Esophagus muscularis mucosa (tissue), 4 donors: ENCODE data around the gene LGR4. TPM values are rescaled to one million over a fixed set of nuclear protein-coding genes. Genes with fewer than 3 reads are reported as not detected.

ENCODE experiments used
- DNase-seq: peaks from one replicate; pipeline ENCODE4 v3.0.0-alpha.2; 2017; ENCODE audit errors: extremely low spot score
- H3K27ac ChIP-seq, 4 donors: fragments of 200-600 bp; sonication (generic); replicated peaks in 1 of 4; 1 replicate in 3 of 4; 2 replicates in 1 of 4; pipeline ENCODE4 v1.5.1; 2016 to 2019; ENCODE audit warnings: mild to moderate bottlenecking in 1 of 4
- H3K27me3 ChIP-seq, 4 donors: fragments of 200-600 bp; sonication (generic); one replicate each; pipeline versions ENCODE4 v1.5.1 to v1.6.0; 2016 to 2019
- H3K36me3 ChIP-seq, 4 donors: fragments of 200-600 bp; sonication (generic); one replicate each; pipeline ENCODE4 v1.5.1; 2016 to 2019
- H3K4me1 ChIP-seq, 4 donors: fragments of 200-600 bp; sonication (generic); one replicate each; pipeline ENCODE4 v1.5.1; 2016 to 2019
- H3K4me3 ChIP-seq, 4 donors: fragments of 200-600 bp; sonication (generic); 1 replicate in 2 of 4; 2 replicates in 2 of 4; pipeline ENCODE4 v1.5.1; 2016 to 2019; ENCODE audit warnings: mild to moderate bottlenecking in 4 of 4, moderate library complexity in 1 of 4
- H3K9me3 ChIP-seq, 4 donors: fragments of 200-600 bp; sonication (generic); 1 replicate in 3 of 4; 2 replicates in 1 of 4; pipeline ENCODE4 v1.5.1; 2016 to 2019
- CTCF ChIP-seq, 3 experiments: fragments of 200-600 bp in 2 of 3; fragments of 450-650 bp in 1 of 3; sonication (generic) in 2 of 3; IDR thresholded peaks; one replicate each; pipeline ENCODE4 v1.5.1; 2017 to 2019; ENCODE audit warnings: antibody characterized with exemption in 3 of 3, mild to moderate bottlenecking in 2 of 3, moderate library complexity in 1 of 3
- EP300 ChIP-seq: sonication (generic); formaldehyde crosslinking; IDR thresholded peaks from one replicate; pipeline ENCODE4 v1.6.1; 2017; ENCODE audit warnings: antibody characterized with exemption
- POLR2A ChIP-seq: fragments of 450-650 bp; IDR thresholded peaks from one replicate; pipeline ENCODE4 v1.6.1; 2017; ENCODE audit warnings: antibody characterized with exemption, moderate library complexity, mild to moderate bottlenecking, low read depth
- POLR2AphosphoS5 ChIP-seq, 2 donors: sonication (generic); formaldehyde crosslinking; IDR thresholded peaks; one replicate each; pipeline ENCODE4 v1.6.1; 2017; ENCODE audit warnings: antibody characterized with exemption in 2 of 2
- WGBS: methylation state at CpG from one replicate; pipeline ENCODE4 v1.1.5; 2018; 5-methylcytosine and 5-hydroxymethylcytosine counted together
- intact Hi-C: fragments of 100-400 bp; cut with DNase I; formaldehyde crosslinking; loops from one replicate; pipeline ENCODE4 v1.15.1; 2023
- total RNA-seq, 4 donors: library from RNA; depleted of rRNA; stranded (reverse); fragments of >200 nt; gene quantifications; one replicate each; pipeline versions ENCODE4 v1.1.0 to v1.2.1, GENCODE V29; 2016

LGR4 gene
- total RNA-seq, 4 donors from 2014 or later, result 24.9 to 37.6 (median 27.6) TPM

- TF ChIP-seq CTCF (IDR thresholded peaks at IDR 0.05) (no peak), POLR2A (no peak), EP300 (no peak), POLR2AphosphoS5 (IDR thresholded peaks at IDR 0.05) (no peak)
- H3K36me3 ChIP-seq, result peaks cover 0 to 58% (median 28%) of the 10 kb centered on the region in 4 donors
- WGBS, result 74% methylated on average over 3 of the region's 3 CpGs
- no peak overlapping the region for H3K27ac ChIP-seq
- H3K9me3 ChIP-seq, result no peaks in the 10 kb centered on the region
- no peaks in the 10 kb centered on the region for H3K27me3 ChIP-seq
- H3K4me1 ChIP-seq, result no peaks in the 10 kb centered on the region
- no peak for DNase-seq
- H3K4me3 ChIP-seq, result no peak overlapping the region
- intact Hi-C loops, result no loop called here
Observed at GRCh38 chr11:27379449-27379848, 93.1 kb downstream of the LGR4 start.

- TF ChIP-seq CTCF (IDR thresholded peaks at IDR 0.05), result no peak
- H3K36me3 ChIP-seq, result peaks cover 7 to 58% (median 37%) of the 10 kb centered on the region in 4 donors
- no peak overlapping the region for H3K27ac ChIP-seq
- H3K27me3 ChIP-seq, result no peaks in the 10 kb centered on the region
- DNase-seq, result no peak
- H3K4me3 ChIP-seq, result no peak overlapping the region
- intact Hi-C loops, result no loop called here
- WGBS, result 94% methylated on average over 2 of the region's 2 CpGs
- H3K9me3 ChIP-seq, result no peaks in the 10 kb centered on the region
- H3K4me1 ChIP-seq, result peaks cover 0 to 5% (median 0%) of the 10 kb centered on the region in 4 donors
Observed at GRCh38 chr11:27375370-27375769, 97.2 kb downstream of the LGR4 start.

- Histone ChIP-seq H3K36me3 (peaks cover 7 to 45% (median 27%) of the 10 kb centered on the region in 4 donors), H3K4me1 (peaks cover 0 to 8% (median 0%) of the 10 kb centered on the region in 4 donors), H3K9me3 (no peaks in the 10 kb centered on the region), H3K27ac (no peak overlapping the region), H3K4me3 (no peak overlapping the region), H3K27me3 (no peaks in the 10 kb centered on the region)
- no peak for DNase-seq
- 83% methylated on average over 6 of the region's 6 CpGs for WGBS
- TF ChIP-seq POLR2AphosphoS5 (IDR thresholded peaks at IDR 0.05) (no peak), EP300 (no peak), POLR2A (no peak), CTCF (IDR thresholded peaks at IDR 0.05) (no peak)
- intact Hi-C loops, result no loop called here
Observed at GRCh38 chr11:27373856-27374602, 98.6 kb downstream of the LGR4 start.

GRCh38 chr11:27373392-27373791, 99.2 kb downstream of the LGR4 start:
- peaks cover 7 to 43% (median 27%) of the 10 kb centered on the region in 4 donors for H3K36me3 ChIP-seq
- WGBS, result 90% methylated on average over 3 of the region's 3 CpGs
- TF ChIP-seq CTCF (IDR thresholded peaks at IDR 0.05) (no peak), POLR2A (no peak), EP300 (no peak), POLR2AphosphoS5 (IDR thresholded peaks at IDR 0.05) (no peak)
- no peaks in the 10 kb centered on the region for H3K27me3 ChIP-seq
- H3K27ac ChIP-seq, result no peak overlapping the region
- no peaks in the 10 kb centered on the region for H3K9me3 ChIP-seq
- DNase-seq, result no peak
- no peak overlapping the region for H3K4me3 ChIP-seq
- intact Hi-C loops, result no loop called here
- peaks cover 0 to 8% (median 0%) of the 10 kb centered on the region in 4 donors for H3K4me1 ChIP-seq

- Histone ChIP-seq H3K4me1 (peaks cover 0 to 8% (median 0%) of the 10 kb centered on the region in 4 donors), H3K36me3 (peaks cover 7 to 54% (median 38%) of the 10 kb centered on the region in 4 donors), H3K4me3 (no peak overlapping the region), H3K27ac (no peak overlapping the region), H3K27me3 (no peaks in the 10 kb centered on the region), H3K9me3 (no peaks in the 10 kb centered on the region)
- no peak for DNase-seq
- TF ChIP-seq POLR2AphosphoS5 (IDR thresholded peaks at IDR 0.05) (no peak), CTCF (IDR thresholded peaks at IDR 0.05) (no peak), POLR2A (no peak)
- 87% methylated on average over 2 of the region's 2 CpGs for WGBS
- intact Hi-C loops, result no loop called here
Observed at GRCh38 chr11:27372164-27372563, 100.4 kb downstream of the LGR4 start.
